HG03460 (cell line): ENCODE results near the gene KCNE1.
"Not testable (repeated sequence)": the region's sequence is repeated elsewhere in the genome, so short reads cannot be mapped to it uniquely, and the experiment has no call there.

Experiments used
- ATAC-seq: cut with Tn5 transposase; IDR thresholded peaks from one replicate; pipeline ENCODE4 v1.9.1; 2021; ENCODE audit not compliant: unreplicated experiment

The KCNE1 gene

DNA sequence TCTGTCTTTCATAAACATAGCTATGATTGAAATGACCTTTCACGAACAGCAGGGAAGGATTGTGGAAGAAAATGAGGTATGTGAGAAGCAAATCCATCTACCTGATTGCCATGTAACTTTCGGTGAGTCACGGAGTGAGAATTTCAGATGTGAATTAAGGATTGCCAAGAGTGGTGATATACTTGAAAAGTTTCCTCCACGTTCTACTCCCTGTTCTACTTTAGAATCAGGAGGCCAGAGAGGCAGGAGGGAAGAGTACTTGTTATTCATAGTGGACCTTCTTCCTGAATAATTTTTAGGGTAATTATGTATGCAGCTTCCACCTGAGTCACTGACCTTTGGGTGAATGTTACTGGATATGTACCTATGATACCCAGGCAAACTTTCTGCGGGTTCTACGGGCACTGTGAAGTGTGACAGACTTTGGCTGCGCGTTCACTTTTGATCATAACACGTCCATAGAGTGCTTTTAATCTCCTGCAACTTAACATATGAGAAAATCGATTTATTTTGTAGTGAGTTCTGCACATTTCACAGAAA is 2.6 kb upstream of the KCNE1 start:
- ATAC-seq, result no peak

- ATAC-seq, result no peak
Measured at GRCh38 chr21:34513129-34513675, 1.2 kb upstream of the KCNE1 start.

- ATAC-seq, result no peak
Measured at GRCh38 chr21:34511181-34511580, 829 bp downstream of the KCNE1 start.

DNA sequence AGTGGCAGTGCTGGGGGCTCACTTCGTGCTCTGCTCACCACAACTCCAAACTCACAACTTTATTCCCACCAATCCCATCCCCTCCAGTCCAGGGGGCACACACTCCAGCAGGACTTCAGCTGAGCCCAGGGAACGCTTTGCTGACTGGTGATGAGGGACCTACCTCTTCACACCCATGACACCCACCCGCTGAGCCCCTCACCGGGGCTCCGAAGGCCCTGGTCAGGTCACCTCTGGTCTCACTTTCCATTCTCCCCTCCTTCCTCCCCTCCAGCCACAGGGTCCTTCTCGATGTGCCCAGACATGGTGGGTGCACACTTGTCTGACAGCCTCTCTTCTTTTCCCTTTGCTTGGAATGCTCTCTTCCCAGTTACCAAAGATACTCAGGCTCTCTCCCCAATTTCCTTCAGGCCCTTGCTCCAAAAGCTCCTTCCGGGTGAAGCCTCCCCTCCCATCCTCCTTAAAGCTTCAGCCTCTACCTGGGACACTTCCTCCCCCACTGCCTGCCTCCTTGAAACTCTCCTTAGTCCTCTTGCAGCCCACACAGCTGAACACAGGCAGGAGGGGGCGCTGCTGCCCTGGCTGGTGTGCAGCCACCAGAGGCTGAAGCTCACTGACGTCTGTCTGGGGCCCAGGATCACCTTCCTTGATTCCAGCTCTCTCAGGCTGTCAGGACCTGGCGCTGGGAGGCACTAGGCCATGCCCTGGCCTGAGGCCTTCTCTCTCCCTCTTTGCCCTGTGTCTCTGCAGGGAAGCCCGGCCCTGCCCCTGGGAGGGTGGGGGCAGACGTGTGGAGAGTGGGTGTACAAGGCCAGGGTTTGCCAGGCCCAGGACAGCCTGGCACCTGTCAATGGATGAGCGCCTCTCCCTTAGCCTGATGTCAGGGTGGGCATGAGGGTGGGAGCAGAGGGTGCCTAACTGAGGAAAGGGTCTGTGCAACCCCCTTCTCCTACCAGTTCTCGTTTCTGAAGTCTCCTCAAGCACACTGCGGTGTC is 1.6 kb downstream of the KCNE1 start:
- peak; percentile 73 for ATAC-seq

- no peak for ATAC-seq
Measured at GRCh38 chr21:34509151-34509550, 2.9 kb downstream of the KCNE1 start.

- no peak for ATAC-seq
Measured at GRCh38 chr21:34504595-34504994, 7.4 kb downstream of the KCNE1 start.

DNA sequence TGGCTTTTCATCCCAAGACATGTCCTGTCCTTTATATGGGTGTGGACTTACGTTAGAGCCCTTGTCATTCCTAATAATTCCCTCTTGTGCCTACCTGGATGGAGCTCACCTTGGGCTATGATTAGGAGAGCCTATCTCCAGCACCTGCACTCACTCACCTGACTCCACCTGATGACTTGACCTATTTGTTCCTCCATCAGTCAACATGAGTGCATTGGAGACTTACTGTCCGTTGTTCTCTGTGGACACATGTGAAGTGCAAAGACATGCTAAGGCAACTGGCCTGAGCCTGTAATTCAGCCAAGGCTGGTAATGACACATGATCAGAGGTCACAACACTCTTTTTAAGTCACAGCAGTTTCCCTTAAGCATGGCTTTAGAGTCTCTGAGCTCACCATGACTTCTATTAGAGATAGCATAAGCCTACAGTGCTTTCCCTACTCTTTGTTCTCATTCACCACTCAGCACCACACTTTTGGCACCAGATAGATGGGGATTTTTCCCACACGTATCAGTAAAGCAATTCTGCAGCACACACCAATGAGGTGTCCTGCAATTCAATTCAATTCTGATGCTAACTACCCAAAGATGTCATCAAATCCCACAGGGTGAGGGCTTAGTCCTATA is 9.4 kb downstream of the KCNE1 start:
- ATAC-seq, result no peak

GRCh38 chr21:34501716-34502115 is 10.3 kb downstream of the KCNE1 start:
- no peak for ATAC-seq

DNA sequence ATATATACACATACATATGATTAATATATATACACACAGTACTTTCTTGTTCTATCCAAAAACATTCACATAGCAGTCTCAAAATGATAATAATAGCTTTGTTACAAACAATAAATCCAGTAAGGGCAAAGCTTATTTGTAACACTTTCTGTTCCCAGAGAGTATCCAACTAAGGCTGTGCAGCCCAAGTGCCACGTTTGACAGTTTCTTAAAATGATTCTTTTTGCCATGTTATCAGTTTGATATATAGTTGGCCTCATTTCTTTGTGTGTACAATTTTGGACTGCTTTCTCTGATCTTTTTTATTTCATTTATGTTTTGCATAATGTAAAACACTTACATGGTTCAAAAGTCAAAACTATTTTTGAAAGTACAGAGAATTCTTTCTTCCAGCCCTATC is 11.8 kb downstream of the KCNE1 start:
- no peak for ATAC-seq

- ATAC-seq, result no peak
Measured at GRCh38 chr21:34499116-34499515, 12.9 kb downstream of the KCNE1 start.

- no peak for ATAC-seq
Measured at GRCh38 chr21:34498623-34499022, 13.4 kb downstream of the KCNE1 start.

DNA sequence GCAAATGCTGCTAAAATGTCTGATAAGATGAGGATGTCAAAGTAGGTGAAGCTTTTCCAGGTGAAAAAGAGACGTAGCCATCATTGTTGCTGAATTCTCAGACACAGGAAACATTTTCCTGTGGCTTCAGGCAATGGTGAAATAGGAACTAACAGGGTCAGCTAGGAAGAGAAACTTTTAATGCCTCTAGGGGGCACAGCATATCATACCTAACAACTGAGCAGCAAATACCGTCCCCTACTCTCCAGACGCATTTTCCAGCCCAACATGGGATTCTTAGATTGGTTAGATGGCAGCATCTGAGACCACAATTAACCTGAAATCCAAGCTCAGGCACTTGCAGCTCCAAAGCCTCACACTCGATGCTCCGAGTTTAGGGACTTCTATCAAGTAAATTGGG is 28.2 kb downstream of the KCNE1 start:
- ATAC-seq, result not testable (repeated sequence)

DNA sequence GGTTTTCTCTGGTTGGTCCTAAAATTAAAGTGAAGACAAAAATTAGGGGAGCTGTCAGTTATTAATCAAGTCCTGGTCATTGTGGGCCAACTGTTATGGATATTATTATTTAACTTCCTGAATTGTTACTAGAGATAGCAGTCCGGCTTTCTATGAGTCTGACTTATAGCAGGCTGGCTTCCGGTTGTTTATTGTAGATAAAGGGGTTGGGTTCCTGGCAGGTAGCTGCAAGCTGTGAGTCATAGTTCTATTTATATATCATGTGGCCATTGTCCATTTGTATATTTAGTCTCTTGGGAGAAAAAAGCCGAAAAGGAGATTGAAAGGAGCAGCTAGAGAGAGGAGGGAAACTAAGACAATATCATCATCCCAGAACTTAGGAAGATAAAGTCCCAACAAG is 28.6 kb downstream of the KCNE1 start:
- ATAC-seq, result not testable (repeated sequence)

GRCh38 chr21:34467333-34467732 is 44.7 kb downstream of the KCNE1 start:
- ATAC-seq, result not testable (repeated sequence)

- ATAC-seq, result not testable (repeated sequence)
Measured at GRCh38 chr21:34459426-34459825, 52.6 kb downstream of the KCNE1 start.

- not testable (repeated sequence) for ATAC-seq
Measured at GRCh38 chr21:34458266-34458665, 53.7 kb downstream of the KCNE1 start.

DNA sequence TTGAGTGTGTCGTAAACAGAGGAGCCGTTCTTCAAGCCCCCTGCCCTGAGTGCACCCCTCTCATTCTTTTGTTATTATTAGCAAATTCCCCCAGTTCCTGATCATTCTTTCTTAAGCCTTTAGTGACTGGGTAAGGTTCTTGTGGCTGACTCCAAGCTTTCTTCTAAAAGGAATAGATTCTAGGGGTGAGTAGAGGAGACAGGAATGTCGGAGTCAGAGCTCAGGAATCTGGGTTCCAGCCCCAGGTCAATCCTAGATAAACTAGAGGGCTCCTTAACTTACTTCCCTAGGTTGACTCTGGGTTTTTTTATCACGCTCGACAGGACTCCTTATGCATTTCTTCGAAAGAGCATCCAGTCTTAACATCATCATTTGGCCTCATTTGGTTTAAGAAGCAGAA is 55.8 kb downstream of the KCNE1 start:
- ATAC-seq, result not testable (repeated sequence)

- ATAC-seq, result not testable (repeated sequence)
Measured at GRCh38 chr21:34455628-34456027, 56.4 kb downstream of the KCNE1 start.

DNA sequence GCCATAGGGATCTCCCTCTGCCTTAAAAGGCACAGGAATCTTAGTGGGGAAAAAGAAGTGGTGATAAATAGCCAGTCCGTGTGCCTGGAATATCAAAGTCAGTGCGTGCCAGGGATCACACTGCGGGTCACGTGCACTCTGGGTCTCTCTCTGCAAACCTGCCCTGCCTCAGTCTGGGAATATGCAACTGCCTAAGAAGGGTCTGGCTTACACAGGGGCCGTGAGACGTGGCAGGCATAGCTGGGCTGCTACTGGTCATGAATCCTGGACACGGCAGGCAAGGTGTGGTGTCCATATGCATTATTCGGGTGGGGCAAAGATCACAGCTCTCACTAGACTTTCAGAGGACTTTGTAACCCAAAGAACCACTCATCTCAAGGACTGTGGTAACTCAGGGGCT is 65.0 kb downstream of the KCNE1 start:
- ATAC-seq, result not testable (repeated sequence)

- not testable (repeated sequence) for ATAC-seq
Measured at GRCh38 chr21:34443486-34443885, 68.5 kb downstream of the KCNE1 start.

DNA sequence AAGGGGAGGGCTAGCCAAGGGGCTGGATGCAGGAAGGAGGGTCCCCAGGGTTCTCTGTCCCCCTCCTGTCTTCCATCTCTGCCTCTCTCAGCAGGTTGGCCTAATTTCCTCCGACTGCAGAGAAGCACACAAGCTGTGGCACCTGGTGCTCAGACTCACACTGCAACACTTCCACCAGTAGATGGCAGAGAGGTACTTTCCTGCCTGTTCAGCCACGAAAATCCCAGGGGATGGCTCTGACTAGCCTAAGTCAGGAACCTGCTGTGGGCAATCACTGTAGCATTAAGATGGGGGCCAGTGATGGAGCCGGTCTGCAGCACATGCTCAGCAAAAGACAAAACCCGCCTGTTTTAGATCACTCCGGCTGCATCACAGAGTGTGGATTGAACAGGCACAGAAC is 82.3 kb downstream of the KCNE1 start:
- not testable (repeated sequence) for ATAC-seq
